HCT116 (cell line): ENCODE measurements around the gene ANKS1A. TPM values are rescaled to one million over a fixed set of nuclear protein-coding genes. Genes with fewer than 3 reads are reported as not detected.

ENCODE experiments used
- ATAC-seq: fragments of 200-7000 bp; cut with Tn5 transposase; 2 replicates; pipeline ENCODE4 v1.9.1; 2020; ENCODE audit warnings: mild to moderate bottlenecking, moderate library complexity
- BruUV-seq: library from RNA; stranded (reverse); fragments of 400-500 nt; replicated peaks from 2 replicates; lab custom pipeline; 2021; lab: Mats Ljungman, UMichigan
- CTCF ChIA-PET: fragments of 300-600 bp; sonication (Branson Sonifier 250); formaldehyde crosslinking; loops from one replicate; lab custom pipeline; 2021; ENCODE audit warnings: antibody characterized with exemption; lab: Charles Lee
- POLR2A ChIA-PET: fragments of 300-600, 350-600 bp; sonication (Branson Sonifier 250); formaldehyde crosslinking; loops from one replicate; lab custom pipeline; 2021; ENCODE audit warnings: antibody characterized with exemption; lab: Charles Lee
- RAD21 ChIA-PET, 2 experiments: fragments of 300-600 bp; sonication (Branson Sonifier 250); formaldehyde crosslinking; loops; one replicate each; lab custom pipeline; 2023; ENCODE audit warnings: low total read pairs in 2 of 2; ENCODE audit not compliant: uncharacterized antibody in 2 of 2, unreplicated experiment in 2 of 2, low non-redundant PET in 1 of 2; lab: Charles Lee
- DNase-seq: peaks from one replicate; pipeline ENCODE4 v3.0.0-alpha.2; 2010; ENCODE audit warnings: low read depth, low spot score
- H2AFZ ChIP-seq: fragments of 200-600 bp; shearing (Covaris generic), sonication (generic); 2 replicates; pipeline ENCODE4 v1.6.1; 2017; ENCODE audit warnings: low read depth, mixed run types, mixed read lengths, antibody characterized with exemption, low read length; ENCODE audit not compliant: poor library complexity, severe bottlenecking
- H3K27ac ChIP-seq: 2 replicates; pipeline ENCODE4 v1.5.1; 2012; ENCODE audit warnings: low read depth, low read length
- H3K27me3 ChIP-seq: fragments of 200-600 bp; sonication (generic); 2 replicates; pipeline ENCODE4 v1.6.1; 2016; ENCODE audit warnings: mixed run types, low read length, mixed read lengths; ENCODE audit not compliant: insufficient read depth
- H3K36me3 ChIP-seq, 2 experiments: fragments of 200-500 bp in 1 of 2; fragments of 200-600 bp in 1 of 2; sonication (Bioruptor generic) in 1 of 2; sonication (generic) in 1 of 2; 2 replicates each; pipeline versions ENCODE4 v1.5.1 to v1.6.1; 2014 to 2016; ENCODE audit warnings: low read length in 2 of 2, inconsistent platforms in 1 of 2, mixed read lengths in 1 of 2, mixed run types in 1 of 2; ENCODE audit not compliant: insufficient read depth in 2 of 2, control insufficient read depth in 1 of 2
- H3K4me1 ChIP-seq, 2 experiments: fragments of 200-600 bp in 1 of 2; sonication (generic) in 1 of 2; 2 replicates each; pipeline versions ENCODE4 v1.5.1 to v1.6.1; 2012 to 2017; ENCODE audit warnings: low read length in 2 of 2, inconsistent platforms in 1 of 2, mild to moderate bottlenecking in 1 of 2, mixed read lengths in 1 of 2, mixed run types in 1 of 2, moderate library complexity in 1 of 2; ENCODE audit not compliant: insufficient read depth in 2 of 2, control insufficient read depth in 1 of 2
- H3K4me2 ChIP-seq: fragments of 200-600 bp; sonication (generic); 2 replicates; pipeline ENCODE4 v1.6.1; 2017; ENCODE audit warnings: mixed run types, low read length, mixed read lengths
- H3K4me3 ChIP-seq, 2 experiments: fragments of 200-600 bp in 1 of 2; sonication (generic) in 1 of 2; replicated peaks in 1 of 2; 2 replicates each; pipeline ENCODE4 v1.5.1; 2011 to 2016; ENCODE audit warnings: low read length in 2 of 2, control low read depth in 1 of 2, low read depth in 1 of 2, mild to moderate bottlenecking in 1 of 2, mixed read lengths in 1 of 2, mixed run types in 1 of 2
- H3K79me2 ChIP-seq: fragments of 200-600 bp; sonication (generic); 2 replicates; pipeline ENCODE4 v1.6.1; 2017; ENCODE audit warnings: mild to moderate bottlenecking, mixed run types, low read length, moderate library complexity, mixed read lengths; ENCODE audit not compliant: insufficient read depth
- H3K9ac ChIP-seq: fragments of 200-600 bp; sonication (generic); 2 replicates; pipeline ENCODE4 v1.6.1; 2016; ENCODE audit warnings: low read length, mixed read lengths
- H3K9me2 ChIP-seq: fragments of 200-600 bp; sonication (generic), shearing (Covaris generic); 2 replicates; pipeline ENCODE4 v1.6.1; 2017; ENCODE audit warnings: mixed run types, mild to moderate bottlenecking, moderate library complexity; ENCODE audit not compliant: insufficient read depth
- H3K9me3 ChIP-seq, 2 experiments: fragments of 200-500 bp in 1 of 2; fragments of 200-600 bp in 1 of 2; sonication (Bioruptor generic) in 1 of 2; sonication (generic) in 1 of 2; 2 replicates each; pipeline ENCODE4 v1.6.1; 2014 to 2017; ENCODE audit warnings: low read length in 2 of 2, mixed read lengths in 2 of 2, inconsistent platforms in 1 of 2, low read depth in 1 of 2, mild to moderate bottlenecking in 1 of 2, mixed run types in 1 of 2, moderate library complexity in 1 of 2; ENCODE audit not compliant: control insufficient read depth in 1 of 2, insufficient read depth in 1 of 2
- H4K20me1 ChIP-seq: fragments of 200-600 bp; sonication (generic), shearing (Covaris generic); 2 replicates; pipeline ENCODE4 v1.6.1; 2017; ENCODE audit warnings: mixed run types, mild to moderate bottlenecking, moderate library complexity; ENCODE audit not compliant: insufficient read depth
- ATF3 ChIP-seq: IDR thresholded peaks from 2 replicates; pipeline ENCODE4 v1.6.1; 2012
- CEBPB ChIP-seq: IDR thresholded peaks from 2 replicates; pipeline ENCODE4 v1.6.1; 2012; ENCODE audit warnings: low read depth
- ELF1 ChIP-seq: IDR thresholded peaks from 2 replicates; pipeline ENCODE4 v1.6.1; 2012; ENCODE audit warnings: low read depth, borderline replicate concordance
- MAX ChIP-seq: IDR thresholded peaks from 2 replicates; pipeline ENCODE4 v1.6.1; 2012
- POLR2AphosphoS5 ChIP-seq: IDR thresholded peaks from 2 replicates; pipeline ENCODE4 v1.6.1; 2011; ENCODE audit warnings: mild to moderate bottlenecking, low read depth, low read length, moderate library complexity
- RAD21 ChIP-seq: IDR thresholded peaks from 2 replicates; pipeline ENCODE4 v1.6.1; 2012; ENCODE audit warnings: low read depth, mild to moderate bottlenecking
- TCF7L2 ChIP-seq: IDR thresholded peaks from 2 replicates; pipeline ENCODE4 v1.7.0; 2011; ENCODE audit warnings: borderline replicate concordance, inconsistent platforms; ENCODE audit not compliant: insufficient read depth, insufficient read length; ENCODE audit errors: extremely low read depth
- ZFX ChIP-seq: fragments of 450-650 bp; IDR thresholded peaks from 2 replicates; pipeline ENCODE4 v1.6.1; 2017
- ZNF274 ChIP-seq: fragments of 200-500 bp; sonication (Bioruptor generic); IDR thresholded peaks from 2 replicates; pipeline ENCODE4 v1.6.1; 2014; ENCODE audit warnings: mild to moderate bottlenecking, low read depth, low read length, inconsistent platforms
- intact Hi-C: fragments of 100-400 bp; cut with micrococcal nuclease; formaldehyde crosslinking; loops from 2 replicates; pipeline ENCODE4 v1.10.0; 2022
- total RNA-seq: library from RNA; stranded (reverse); gene quantifications from one replicate; pipeline ENCODE4 v1.2.1, GENCODE V29; 2021; ENCODE audit not compliant: unreplicated experiment
- TF ChIP-seq, protein P1 (sequence below): IDR thresholded peaks from 2 replicates; pipeline ENCODE4 v1.6.1; 2011; ENCODE audit warnings: mild to moderate bottlenecking, low read length, moderate library complexity; ENCODE audit not compliant: insufficient replicate concordance; ENCODE audit errors: extremely low read depth

The ANKS1A gene
- total RNA-seq, 1 experiment from 2014 or later: 20.6 TPM

- TF ChIP-seq MAX (no peak), TCF7L2 (no peak), ZFX (no peak), RAD21 (no peak), ATF3 (no peak), ZNF274 (no peak), ELF1 (no peak)
- TF ChIP-seq, protein P1, sequence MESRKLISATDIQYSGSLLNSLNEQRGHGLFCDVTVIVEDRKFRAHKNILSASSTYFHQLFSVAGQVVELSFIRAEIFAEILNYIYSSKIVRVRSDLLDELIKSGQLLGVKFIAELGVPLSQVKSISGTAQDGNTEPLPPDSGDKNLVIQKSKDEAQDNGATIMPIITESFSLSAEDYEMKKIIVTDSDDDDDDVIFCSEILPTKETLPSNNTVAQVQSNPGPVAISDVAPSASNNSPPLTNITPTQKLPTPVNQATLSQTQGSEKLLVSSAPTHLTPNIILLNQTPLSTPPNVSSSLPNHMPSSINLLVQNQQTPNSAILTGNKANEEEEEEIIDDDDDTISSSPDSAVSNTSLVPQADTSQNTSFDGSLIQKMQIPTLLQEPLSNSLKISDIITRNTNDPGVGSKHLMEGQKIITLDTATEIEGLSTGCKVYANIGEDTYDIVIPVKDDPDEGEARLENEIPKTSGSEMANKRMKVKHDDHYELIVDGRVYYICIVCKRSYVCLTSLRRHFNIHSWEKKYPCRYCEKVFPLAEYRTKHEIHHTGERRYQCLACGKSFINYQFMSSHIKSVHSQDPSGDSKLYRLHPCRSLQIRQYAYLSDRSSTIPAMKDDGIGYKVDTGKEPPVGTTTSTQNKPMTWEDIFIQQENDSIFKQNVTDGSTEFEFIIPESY: no peak
Measured at GRCh38 chr6:35093118-35093445, 204.0 kb downstream of the ANKS1A start (continued).

DNA sequence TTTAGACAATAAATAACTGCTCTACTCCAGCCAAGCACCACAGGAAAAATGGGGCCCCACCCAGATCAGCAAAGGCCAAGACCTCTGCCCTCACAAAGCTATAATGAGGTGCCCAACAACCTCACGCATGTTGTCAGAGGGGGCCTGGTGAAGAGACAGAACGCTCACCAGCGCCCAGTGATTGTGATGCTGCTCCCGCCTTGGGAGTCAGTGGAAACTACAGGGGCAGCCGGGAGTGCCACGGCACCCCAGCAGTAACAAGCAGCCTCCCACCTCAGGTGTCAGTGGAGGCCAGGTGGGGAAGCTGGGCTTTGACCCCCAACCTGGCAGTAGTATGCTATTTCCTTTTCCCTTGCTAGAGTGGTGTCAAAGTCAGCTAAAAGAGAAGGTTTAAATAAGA lies 204.7 kb downstream of the ANKS1A start:
- Histone ChIP-seq H3K4me3 (no peak overlapping the region), H3K27ac (no peak overlapping the region), H3K4me2 (no peak overlapping the region), H3K9me3 (no peaks in the 10 kb centered on the region), H3K27me3 (no peaks in the 10 kb centered on the region), H3K9me2 (no peaks in the 10 kb centered on the region), H4K20me1 (no peaks in the 10 kb centered on the region), H2AFZ (no peak overlapping the region), H3K4me1 (peaks cover 18 to 20% of the 10 kb centered on the region in 2 experiments), H3K36me3 (no peaks in the 10 kb centered on the region; a peak in 1 of 4 replicates), H3K79me2 (no peaks in the 10 kb centered on the region), H3K9ac (no peak overlapping the region)
- ATAC-seq (no peak), DNase-seq (no peak)
- TF ChIP-seq CEBPB: no peak
- TF ChIP-seq POLR2AphosphoS5: no peak
- no peak for TF ChIP-seq TCF7L2
- no peak for TF ChIP-seq RAD21
- ChIA-PET POLR2A (no interaction called here), RAD21 (interaction anchor here in 1 of 2 experiments (0.7 kb wide), 1 partner anchor 18 kb away, joined by 4 read pairs; no protein-coding TSS in a partner anchor), CTCF (interaction anchor here (1.1 kb wide), 1 partner anchor 26 kb away, joined by 3 read pairs; no protein-coding TSS in a partner anchor)
- no TSS peak for BruUV-seq
- intact Hi-C loops: no loop called here
